SK-N-SH (cell line): Measurements from ENCODE around the gene AFF3.

ENCODE experiments used
- GABPA ChIP-seq: IDR thresholded peaks from 2 replicates; pipeline ENCODE4 v1.4.0; 2012; ENCODE audit warnings: low read depth, mild to moderate bottlenecking
- RAD21 ChIP-seq: IDR thresholded peaks from 2 replicates; pipeline ENCODE4 v1.6.1; 2012; ENCODE audit warnings: mild to moderate bottlenecking, low read length

GRCh38 chr2:99520195-99520594 is 622.2 kb downstream of the AFF3 start:
- TF ChIP-seq RAD21 (no peak), GABPA (no peak)
